SK-N-SH (cell line): ENCODE data around the gene USP11. TPM values are rescaled to one million over a fixed set of nuclear protein-coding genes. Genes with fewer than 3 reads are reported as not detected.

Experiments used
- CTCF ChIA-PET: fragments of 300-600, 350-600 bp; formaldehyde crosslinking; extraction: SDS; loops from one replicate; lab custom pipeline; 2021; lab: Yijun Ruan, JAX
- POLR2A ChIA-PET: fragments of 350-600 bp; sonication (Branson Sonifier 250); formaldehyde crosslinking; extraction: SDS; loops from one replicate; lab custom pipeline; 2020; ENCODE audit warnings: antibody characterized with exemption, inconsistent platforms; lab: Yijun Ruan, JAX
- DNase-seq: peaks from one replicate; pipeline ENCODE4 v3.0.0; 2012
- H2AFZ ChIP-seq: fragments of 200-600 bp; sonication (generic); 2 replicates; pipeline ENCODE4 v1.8.1; 2016; ENCODE audit warnings: antibody characterized with exemption, mild to moderate bottlenecking, low read depth
- H3F3A ChIP-seq: fragments of 200-600 bp; sonication (generic); replicated peaks from 2 replicates; pipeline ENCODE3; 2016; ENCODE audit warnings: antibody characterized with exemption, mild to moderate bottlenecking; ENCODE audit not compliant: insufficient read depth
- H3K27ac ChIP-seq, 2 experiments: fragments of 200-500 bp in 1 of 2; fragments of 200-600 bp in 1 of 2; sonication (Bioruptor generic) in 1 of 2; sonication (generic), shearing (Covaris generic) in 1 of 2; 2 replicates each; pipeline versions ENCODE4 v1.5.1 to v1.6.1; 2014 to 2016; ENCODE audit warnings: low read depth in 2 of 2, inconsistent platforms in 1 of 2, low read length in 1 of 2, mild to moderate bottlenecking in 1 of 2, mixed read lengths in 1 of 2
- H3K27me3 ChIP-seq: fragments of 200-600 bp; sonication (generic), shearing (Covaris generic); 2 replicates; pipeline ENCODE4 v1.6.1; 2016; ENCODE audit warnings: mixed run types; ENCODE audit not compliant: insufficient read depth
- H3K36me3 ChIP-seq, 2 experiments: fragments of 200-500 bp in 1 of 2; fragments of 200-600 bp in 1 of 2; sonication (Bioruptor generic) in 1 of 2; sonication (generic) in 1 of 2; replicated peaks in 1 of 2; 2 replicates each; pipeline versions ENCODE3 to v1.5.1; 2014 to 2016; ENCODE audit warnings: low read length in 1 of 2, mild to moderate bottlenecking in 1 of 2; ENCODE audit not compliant: insufficient read depth in 2 of 2, control insufficient read depth in 1 of 2
- H3K4me1 ChIP-seq, 2 experiments: fragments of 200-500 bp in 1 of 2; fragments of 200-600 bp in 1 of 2; sonication (Bioruptor generic) in 1 of 2; sonication (generic), shearing (Covaris generic) in 1 of 2; 2 replicates each; pipeline versions ENCODE4 v1.5.1 to v1.6.1; 2014 to 2016; ENCODE audit warnings: low read depth in 1 of 2, low read length in 1 of 2, mixed run types in 1 of 2; ENCODE audit not compliant: insufficient read depth in 2 of 2, control insufficient read depth in 1 of 2
- H3K4me2 ChIP-seq: fragments of 200-600 bp; sonication (generic), shearing (Covaris generic); 2 replicates; pipeline ENCODE4 v1.6.1; 2017; ENCODE audit warnings: mixed run types
- H3K4me3 ChIP-seq, 2 experiments: fragments of 200-500 bp in 1 of 2; fragments of 200-600 bp in 1 of 2; sonication (Bioruptor generic) in 1 of 2; sonication (generic), shearing (Covaris generic) in 1 of 2; 2 replicates each; pipeline versions ENCODE4 v1.5.1 to v1.8.1; 2014 to 2016; ENCODE audit warnings: low read depth in 2 of 2, inconsistent platforms in 1 of 2, low read length in 1 of 2, mild to moderate bottlenecking in 1 of 2, mixed read lengths in 1 of 2, moderate library complexity in 1 of 2
- H3K79me2 ChIP-seq: fragments of 200-600 bp; sonication (generic); 2 replicates; pipeline ENCODE4 v1.8.1; 2017; ENCODE audit warnings: mild to moderate bottlenecking; ENCODE audit not compliant: insufficient read depth
- H3K9ac ChIP-seq: fragments of 200-600 bp; sonication (generic); 2 replicates; pipeline ENCODE4 v1.6.1; 2017; ENCODE audit warnings: mixed run types
- H3K9me2 ChIP-seq: fragments of 200-600 bp; sonication (generic); 2 replicates; pipeline ENCODE4 v1.6.1; 2017; ENCODE audit warnings: mixed run types
- H3K9me3 ChIP-seq: fragments of 200-600 bp; sonication (generic); 2 replicates; pipeline ENCODE4 v1.6.1; 2017; ENCODE audit warnings: mixed run types, mild to moderate bottlenecking, moderate library complexity
- H4K20me1 ChIP-seq: fragments of 200-600 bp; sonication (generic); 2 replicates; pipeline ENCODE4 v1.6.1; 2017; ENCODE audit warnings: mild to moderate bottlenecking, mixed run types; ENCODE audit not compliant: insufficient read depth
- CHD2 ChIP-seq: fragments of 150-350 bp; IDR thresholded peaks from 2 replicates; pipeline ENCODE4 v1.6.1; 2018; ENCODE audit warnings: low read length; ENCODE audit not compliant: partially characterized antibody
- CTCF ChIP-seq: fragments of 200-600 bp; sonication (generic); IDR thresholded peaks from 2 replicates; pipeline ENCODE4 v1.6.1; 2017; ENCODE audit warnings: antibody characterized with exemption, mild to moderate bottlenecking, moderate library complexity
- EZH2phosphoT487 ChIP-seq: fragments of 200-600 bp; sonication (generic); IDR thresholded peaks from 2 replicates; pipeline ENCODE4 v1.6.1; 2017; ENCODE audit warnings: low read depth, mixed run types, mild to moderate bottlenecking, antibody characterized with exemption, moderate library complexity, borderline replicate concordance
- FOSL2 ChIP-seq: IDR thresholded peaks from 2 replicates; pipeline ENCODE4 v1.4.0; 2012; ENCODE audit warnings: low read depth, mild to moderate bottlenecking, moderate library complexity, borderline replicate concordance
- JUND ChIP-seq: IDR thresholded peaks from 2 replicates; pipeline ENCODE4 v1.4.0; 2012
- MXI1 ChIP-seq: IDR thresholded peaks from 2 replicates; pipeline ENCODE4 v1.6.1; 2012; ENCODE audit warnings: mild to moderate bottlenecking, low read depth, low read length, improper control_type of control experiment
- NFIC ChIP-seq: IDR thresholded peaks from 2 replicates; pipeline ENCODE4 v1.4.0; 2012; ENCODE audit warnings: borderline replicate concordance
- NRF1 ChIP-seq: IDR thresholded peaks from 2 replicates; pipeline ENCODE4 v1.6.1; 2012; ENCODE audit warnings: low read depth, mild to moderate bottlenecking, low read length
- RCOR1 ChIP-seq: fragments of 150-350 bp; IDR thresholded peaks from 2 replicates; pipeline ENCODE4 v1.6.1; 2017; ENCODE audit warnings: antibody characterized with exemption, low read length
- RFX5 ChIP-seq: IDR thresholded peaks from 2 replicates; pipeline ENCODE4 v1.6.1; 2012; ENCODE audit warnings: mild to moderate bottlenecking, improper control_type of control experiment, low read length
- TEAD4 ChIP-seq: IDR thresholded peaks from 2 replicates; pipeline ENCODE4 v1.4.0; 2012; ENCODE audit warnings: mild to moderate bottlenecking, borderline replicate concordance; ENCODE audit not compliant: insufficient read depth
- USF1 ChIP-seq: IDR thresholded peaks from 2 replicates; pipeline ENCODE4 v1.4.0; 2012; ENCODE audit warnings: low read depth, borderline replicate concordance
- WGBS: methylation state at CpG from one replicate; pipeline ENCODE4 v1.1.6; 2017; ENCODE audit warnings: low lambda C conversion rate; 5-methylcytosine and 5-hydroxymethylcytosine counted together
- polyA plus RNA-seq, 3 experiments: library from polyadenylated mRNA; depleted of rRNA; stranded (reverse); fragments of >200 nt; gene quantifications; 2 replicates each; pipeline ENCODE4 v1.2.3, GENCODE V29; 2012
- TF ChIP-seq, protein P1 (sequence below): IDR thresholded peaks from 2 replicates; pipeline ENCODE4 v1.6.1; 2012; ENCODE audit warnings: mild to moderate bottlenecking, low read depth, low read length, moderate library complexity
- TF ChIP-seq, protein P2 (sequence below): IDR thresholded peaks from 2 replicates; pipeline ENCODE4 v1.4.0; 2012; ENCODE audit warnings: low read depth

USP11 gene
- polyA plus RNA-seq, 1 of the 3 experiments (the other 2 are of a cell fraction), result 53.1 TPM

- Histone ChIP-seq H3K9me3 (no peaks in the 10 kb centered on the region), H3K4me2 (no peak overlapping the region), H4K20me1 (peaks cover 49% of the 10 kb centered on the region), H3K9me2 (no peaks in the 10 kb centered on the region), H3K4me1 (peaks cover 0 to 15% of the 10 kb centered on the region in 2 experiments; a peak in 2 of 4 replicates), H2AFZ (no peak overlapping the region), H3K27ac (no peak overlapping the region), H3K36me3 (peaks cover 23 to 49% of the 10 kb centered on the region in 2 experiments), H3K79me2 (peaks cover 57% of the 10 kb centered on the region), H3K4me3 (no peak overlapping the region), H3F3A (no peaks in the 10 kb centered on the region), H3K27me3 (no peaks in the 10 kb centered on the region), H3K9ac (no peak overlapping the region)
- no peak for TF ChIP-seq JUND
- TF ChIP-seq NFIC, result no peak
- TF ChIP-seq EZH2phosphoT487, result no peak
- no peak for TF ChIP-seq CHD2
- no peak for TF ChIP-seq FOSL2
- TF ChIP-seq, protein P1, sequence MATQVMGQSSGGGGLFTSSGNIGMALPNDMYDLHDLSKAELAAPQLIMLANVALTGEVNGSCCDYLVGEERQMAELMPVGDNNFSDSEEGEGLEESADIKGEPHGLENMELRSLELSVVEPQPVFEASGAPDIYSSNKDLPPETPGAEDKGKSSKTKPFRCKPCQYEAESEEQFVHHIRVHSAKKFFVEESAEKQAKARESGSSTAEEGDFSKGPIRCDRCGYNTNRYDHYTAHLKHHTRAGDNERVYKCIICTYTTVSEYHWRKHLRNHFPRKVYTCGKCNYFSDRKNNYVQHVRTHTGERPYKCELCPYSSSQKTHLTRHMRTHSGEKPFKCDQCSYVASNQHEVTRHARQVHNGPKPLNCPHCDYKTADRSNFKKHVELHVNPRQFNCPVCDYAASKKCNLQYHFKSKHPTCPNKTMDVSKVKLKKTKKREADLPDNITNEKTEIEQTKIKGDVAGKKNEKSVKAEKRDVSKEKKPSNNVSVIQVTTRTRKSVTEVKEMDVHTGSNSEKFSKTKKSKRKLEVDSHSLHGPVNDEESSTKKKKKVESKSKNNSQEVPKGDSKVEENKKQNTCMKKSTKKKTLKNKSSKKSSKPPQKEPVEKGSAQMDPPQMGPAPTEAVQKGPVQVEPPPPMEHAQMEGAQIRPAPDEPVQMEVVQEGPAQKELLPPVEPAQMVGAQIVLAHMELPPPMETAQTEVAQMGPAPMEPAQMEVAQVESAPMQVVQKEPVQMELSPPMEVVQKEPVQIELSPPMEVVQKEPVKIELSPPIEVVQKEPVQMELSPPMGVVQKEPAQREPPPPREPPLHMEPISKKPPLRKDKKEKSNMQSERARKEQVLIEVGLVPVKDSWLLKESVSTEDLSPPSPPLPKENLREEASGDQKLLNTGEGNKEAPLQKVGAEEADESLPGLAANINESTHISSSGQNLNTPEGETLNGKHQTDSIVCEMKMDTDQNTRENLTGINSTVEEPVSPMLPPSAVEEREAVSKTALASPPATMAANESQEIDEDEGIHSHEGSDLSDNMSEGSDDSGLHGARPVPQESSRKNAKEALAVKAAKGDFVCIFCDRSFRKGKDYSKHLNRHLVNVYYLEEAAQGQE, result no peak
- TF ChIP-seq NRF1, result no peak
- TF ChIP-seq USF1, result no peak
- no peak for TF ChIP-seq RFX5
- TF ChIP-seq, protein P2, sequence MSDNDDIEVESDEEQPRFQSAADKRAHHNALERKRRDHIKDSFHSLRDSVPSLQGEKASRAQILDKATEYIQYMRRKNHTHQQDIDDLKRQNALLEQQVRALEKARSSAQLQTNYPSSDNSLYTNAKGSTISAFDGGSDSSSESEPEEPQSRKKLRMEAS, result no peak
- TF ChIP-seq TEAD4, result no peak
- no peak for TF ChIP-seq MXI1
- TF ChIP-seq CTCF, result no peak
- no peak for TF ChIP-seq RCOR1
- POLR2A ChIA-PET, result no interaction called here
- CTCF ChIA-PET, result no interaction called here
- peak; percentile 59 for DNase-seq
- WGBS, result 83% methylated on average over 7 of the region's 10 CpGs
These were observed 10.0 kb upstream of the USP11 start for GRCh38 chrX:47222751-47223350.
